Activated T-cell treated with anti-CD3 and anti-CD28 coated beads for 48 hours (primary cell): ENCODE data around the gene UTS2B.

ENCODE experiments used
- DNase-seq: peaks from one replicate; pipeline ENCODE4 v3.0.0-alpha.2; 2020; ENCODE audit warnings: low read depth

UTS2B gene

GRCh38 chr3:191321019-191321767 lies 9.1 kb downstream of the UTS2B start:
- no peak for DNase-seq

- DNase-seq, result no peak
These were observed 10.0 kb downstream of the UTS2B start for GRCh38 chr3:191320316-191320715.

GRCh38 chr3:191316876-191317603 lies 13.3 kb downstream of the UTS2B start:
- DNase-seq, result no peak

GRCh38 chr3:191314109-191314728 lies 16.1 kb downstream of the UTS2B start:
- DNase-seq, result no peak

- no peak for DNase-seq
These were observed 17.0 kb downstream of the UTS2B start for GRCh38 chr3:191313296-191313695.

- no peak for DNase-seq
These were observed 23.0 kb downstream of the UTS2B start for GRCh38 chr3:191307341-191307740.

- DNase-seq, result no peak
These were observed 23.9 kb downstream of the UTS2B start for GRCh38 chr3:191306428-191306827.

- no peak for DNase-seq
These were observed 26.7 kb downstream of the UTS2B start for GRCh38 chr3:191303596-191303995.

GRCh38 chr3:191302451-191302850 lies 27.9 kb downstream of the UTS2B start:
- DNase-seq, result no peak

GRCh38 chr3:191301782-191302411 lies 28.4 kb downstream of the UTS2B start:
- DNase-seq, result no peak

GRCh38 chr3:191301017-191301416 lies 29.3 kb downstream of the UTS2B start:
- no peak for DNase-seq

- no peak for DNase-seq
These were observed 29.9 kb downstream of the UTS2B start for GRCh38 chr3:191300422-191300821.

- no peak for DNase-seq
These were observed 31.5 kb downstream of the UTS2B start for GRCh38 chr3:191298846-191299245.

- DNase-seq, result no peak
These were observed 34.2 kb downstream of the UTS2B start for GRCh38 chr3:191296041-191296541.

- no peak for DNase-seq
These were observed 36.0 kb downstream of the UTS2B start for GRCh38 chr3:191294291-191294690.

- DNase-seq, result no peak
These were observed 37.9 kb downstream of the UTS2B start for GRCh38 chr3:191292243-191293015.

- no peak for DNase-seq
These were observed 39.9 kb downstream of the UTS2B start for GRCh38 chr3:191290311-191291025.

GRCh38 chr3:191283400-191283799 lies 46.9 kb downstream of the UTS2B start:
- DNase-seq, result no peak

GRCh38 chr3:191282251-191283185 lies 47.8 kb downstream of the UTS2B start:
- DNase-seq, result no peak

- no peak for DNase-seq
These were observed 49.4 kb downstream of the UTS2B start for GRCh38 chr3:191280882-191281281.
